Measurements from ENCODE around the gene HEATR5B. TPM values are rescaled to one million over a fixed set of nuclear protein-coding genes. Genes with fewer than 3 reads are reported as not detected.

The HEATR5B gene
- total and polyA plus RNA-seq, 2 of the 8 experiments (the other 6 are each of a cell fraction or from before 2014, with no cell fraction given) = 7.0 to 12.6 TPM

DNA sequence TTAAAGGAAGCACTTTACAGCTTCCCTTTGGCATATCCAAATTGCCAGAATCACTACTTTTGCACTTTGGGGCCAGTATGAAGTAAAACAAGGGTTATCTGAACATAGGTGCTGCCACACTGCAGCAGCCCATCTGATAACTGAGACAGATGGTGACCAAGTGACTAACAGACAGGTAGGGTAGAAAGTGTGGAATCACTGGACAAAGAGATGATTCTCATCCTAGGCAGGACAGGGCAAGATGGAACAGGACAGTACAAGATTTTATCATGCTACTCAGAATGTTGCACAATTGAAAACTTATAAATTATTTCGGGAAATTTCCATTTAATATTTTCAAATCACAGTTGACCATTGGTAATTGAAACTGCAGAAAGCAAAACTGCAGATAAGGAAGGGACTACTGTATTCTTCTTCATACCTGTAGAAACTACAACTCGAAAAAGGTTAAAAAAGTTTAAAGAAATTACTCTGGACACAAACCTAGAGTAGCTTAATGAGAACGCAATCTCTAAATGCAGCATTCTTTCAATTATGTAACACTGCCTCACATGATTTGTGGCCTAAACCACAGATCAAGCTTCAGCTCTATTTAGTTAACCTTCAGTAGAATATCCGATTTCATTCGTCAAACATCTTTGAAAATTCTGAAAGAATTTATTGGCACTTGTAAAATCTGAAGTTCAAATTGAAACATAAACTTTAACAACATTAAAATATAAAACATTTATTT lies 31.4 kb downstream of the HEATR5B start:
- Histone ChIP-seq H4K20me1 (replicated peaks in 1 of 2; ENCODE audit: control insufficient read depth in 1 of 2, insufficient read depth in 2 of 2, low read length in 2 of 2) (no peaks in the 10 kb centered on the region), H3K18ac (ENCODE audit: extremely low read depth, low read length) (no peak overlapping the region), H3K56ac (replicated peaks; ENCODE audit: insufficient read length, low read depth, low read length) (no peak overlapping the region), H3K9me3 (ENCODE audit: insufficient read depth in 2 of 2, low read depth in 1 of 2, low read length in 1 of 2) (no peaks in the 10 kb centered on the region), H3K79me2 (ENCODE audit: control insufficient read depth in 1 of 2, insufficient read depth in 2 of 2, low read length in 2 of 2) (no peaks in the 10 kb centered on the region), H3K27me3 (replicated peaks in 1 of 4; ENCODE audit: control insufficient read depth in 3 of 4, extremely low read depth in 1 of 4, insufficient read depth in 3 of 4, low read length in 3 of 4) (peaks cover 0 to 1% (median 0%) of the 10 kb centered on the region in 4 experiments; a peak in 1 of 7 replicates), H3K23me2 (ENCODE audit: low read depth, low read length) (no peaks in the 10 kb centered on the region), H3K27ac (ENCODE audit: low read depth, low read length) (no peak overlapping the region), H3K4me2 (ENCODE audit: insufficient read depth in 1 of 2, low read depth in 2 of 2, low read length in 2 of 2) (no peak overlapping the region), H3K4ac (replicated peaks; ENCODE audit: insufficient read length, low read depth, low read length) (no peak overlapping the region), H2AFZ (ENCODE audit: low read length) (no peak overlapping the region), H3K9ac (replicated peaks in 1 of 4; ENCODE audit: extremely low read depth in 1 of 4, low read depth in 3 of 4, low read length in 3 of 4) (no peak overlapping the region), H2BK12ac (ENCODE audit: low read depth, low read length) (no peak overlapping the region), H4K91ac (replicated peaks; ENCODE audit: insufficient read length, low read length) (no peak overlapping the region), H2AK5ac (ENCODE audit: low read depth, low read length) (no peak overlapping the region), H3K36me3 (ENCODE audit: control insufficient read depth in 2 of 4, insufficient read depth in 4 of 4, low read length in 3 of 4) (peaks cover 0 to 20% (median 2%) of the 10 kb centered on the region in 4 experiments; a peak in 3 of 8 replicates), H3K4me1 (replicated peaks in 1 of 4; ENCODE audit: control insufficient read depth in 3 of 4, insufficient read depth in 4 of 4, low read length in 3 of 4) (no peaks in the 10 kb centered on the region), H2BK20ac (ENCODE audit: low read length) (no peak overlapping the region), H2BK120ac (replicated peaks; ENCODE audit: low read depth, low read length) (no peak overlapping the region), H4K8ac (ENCODE audit: extremely low read depth, insufficient read depth, low read length) (no peak overlapping the region), H3K14ac (ENCODE audit: insufficient read length) (no peak overlapping the region), H3K4me3 (ENCODE audit: extremely low read depth in 1 of 4, insufficient read depth in 2 of 4, low read depth in 3 of 4, low read length in 4 of 4) (no peak overlapping the region), H4K5ac (ENCODE audit: insufficient read length, low read depth, low read length) (no peak overlapping the region), H3K79me1 (ENCODE audit: low read depth, low read length) (no peaks in the 10 kb centered on the region), H2BK5ac (ENCODE audit: low read depth, low read length) (no peak overlapping the region), H3K23ac (ENCODE audit: insufficient read length) (no peak overlapping the region), H2BK15ac (ENCODE audit: low read length) (no peak overlapping the region)
- WGBS, 2 experiments (ENCODE audit: extremely low coverage in 1 of 2, insufficient coverage in 1 of 2, insufficient read length in 1 of 2, insufficient replicate concordance in 2 of 2, low coverage in 1 of 2, low lambda C conversion rate in 2 of 2, missing lambda C conversion rate in 1 of 2) = 92% methylated on average over 5 of the region's 5 CpGs; no CpG with 5 or more reads in 1 of the 2 experiments
- CTCF ChIA-PET (ENCODE audit: partially characterized antibody) = interaction anchor here (0.7 kb wide), 1 partner anchor 31 kb away, joined by 3 read pairs; no protein-coding TSS in a partner anchor
- DNase-seq (ENCODE audit: low read depth in 1 of 2, low spot score in 2 of 2) (no peak), FAIRE-seq (no peak)
- POLR2A ChIA-PET (ENCODE audit: partially characterized antibody) = no interaction called here
- no peak for TF ChIP-seq POLR2AphosphoS5 (IDR thresholded peaks at IDR 0.05; ENCODE audit: low read depth, low read length)
- no peak for TF ChIP-seq KDM1A (IDR thresholded peaks at IDR 0.05; ENCODE audit: borderline replicate concordance, low read length)
- no peak for TF ChIP-seq SAP30 (IDR thresholded peaks at IDR 0.05; ENCODE audit: insufficient read depth, insufficient replicate concordance, low read length)
- TF ChIP-seq NRF1 (IDR thresholded peaks at IDR 0.05; ENCODE audit: low read depth, low read length) = no peak
- TF ChIP-seq PHF8 (conservative IDR thresholded peaks at IDR 0.05; ENCODE audit: low read depth, low read length) = no peak
- no peak for TF ChIP-seq RFX5 (IDR thresholded peaks at IDR 0.05; ENCODE audit: borderline replicate concordance, low read depth, low read length)
- TF ChIP-seq RAD21 (IDR thresholded peaks at IDR 0.05 in 1 of 2, conservative IDR thresholded peaks at IDR 0.05 in 1 of 2; ENCODE audit: low read depth in 2 of 2, low read length in 2 of 2) = no peak
- TF ChIP-seq, protein P1, sequence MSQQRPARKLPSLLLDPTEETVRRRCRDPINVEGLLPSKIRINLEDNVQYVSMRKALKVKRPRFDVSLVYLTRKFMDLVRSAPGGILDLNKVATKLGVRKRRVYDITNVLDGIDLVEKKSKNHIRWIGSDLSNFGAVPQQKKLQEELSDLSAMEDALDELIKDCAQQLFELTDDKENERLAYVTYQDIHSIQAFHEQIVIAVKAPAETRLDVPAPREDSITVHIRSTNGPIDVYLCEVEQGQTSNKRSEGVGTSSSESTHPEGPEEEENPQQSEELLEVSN (IDR thresholded peaks at IDR 0.05) = no peak
- TF ChIP-seq GABPA (IDR thresholded peaks at IDR 0.05; ENCODE audit: borderline replicate concordance, insufficient read depth, low read length) = no peak
- no peak for TF ChIP-seq TBP (IDR thresholded peaks at IDR 0.05; ENCODE audit: low read depth, low read length)
- no peak for TF ChIP-seq SIN3A (conservative IDR thresholded peaks at IDR 0.05 in 1 of 2, IDR thresholded peaks at IDR 0.05 in 1 of 2; ENCODE audit: low read depth in 1 of 2, low read length in 2 of 2)

Data from H1 (cell line).